ENCODE data around the gene NEK11.

The NEK11 gene

GRCh38 chr3:131282967-131283366, 256.3 kb downstream of the NEK11 start:
- H3K4me3 ChIP-seq (ENCODE audit: control insufficient read depth, low read depth, low read length) = no peak overlapping the region
- no peak for TF ChIP-seq CTCF (IDR thresholded peaks at IDR 0.05; ENCODE audit: control insufficient read depth, insufficient read depth, low read depth, low read length, missing control alignments)
- no peak for DNase-seq (ENCODE audit: low read depth)

GRCh38 chr3:131283862-131284261, 257.2 kb downstream of the NEK11 start:
- DNase-seq (ENCODE audit: low read depth) = no peak
- no peak for TF ChIP-seq CTCF (IDR thresholded peaks at IDR 0.05; ENCODE audit: control insufficient read depth, insufficient read depth, low read depth, low read length, missing control alignments)
- no peak overlapping the region for H3K4me3 ChIP-seq (ENCODE audit: control insufficient read depth, low read depth, low read length)

GRCh38 chr3:131284302-131284701, 257.6 kb downstream of the NEK11 start:
- no peak overlapping the region for H3K4me3 ChIP-seq (ENCODE audit: control insufficient read depth, low read depth, low read length)
- TF ChIP-seq CTCF (IDR thresholded peaks at IDR 0.05; ENCODE audit: control insufficient read depth, insufficient read depth, low read depth, low read length, missing control alignments) = no peak
- no peak for DNase-seq (ENCODE audit: low read depth)

GRCh38 chr3:131285456-131285855, 258.8 kb downstream of the NEK11 start:
- DNase-seq (ENCODE audit: low read depth) = no peak
- no peak for TF ChIP-seq CTCF (IDR thresholded peaks at IDR 0.05; ENCODE audit: control insufficient read depth, insufficient read depth, low read depth, low read length, missing control alignments)
- no peak overlapping the region for H3K4me3 ChIP-seq (ENCODE audit: control insufficient read depth, low read depth, low read length)

- no peak overlapping the region for H3K4me3 ChIP-seq (ENCODE audit: control insufficient read depth, low read depth, low read length)
- DNase-seq (ENCODE audit: low read depth) = no peak
- TF ChIP-seq CTCF (IDR thresholded peaks at IDR 0.05; ENCODE audit: control insufficient read depth, insufficient read depth, low read depth, low read length, missing control alignments) = no peak
These were observed 273.2 kb downstream of the NEK11 start for GRCh38 chr3:131299836-131300235.

- DNase-seq (ENCODE audit: low read depth) = no peak
- no peak overlapping the region for H3K4me3 ChIP-seq (ENCODE audit: control insufficient read depth, low read depth, low read length)
- TF ChIP-seq CTCF (IDR thresholded peaks at IDR 0.05; ENCODE audit: control insufficient read depth, insufficient read depth, low read depth, low read length, missing control alignments) = no peak
These were observed 277.2 kb downstream of the NEK11 start for GRCh38 chr3:131303848-131304247.

- no peak overlapping the region for H3K4me3 ChIP-seq (ENCODE audit: control insufficient read depth, low read depth, low read length)
- no peak for DNase-seq (ENCODE audit: low read depth)
- TF ChIP-seq CTCF (IDR thresholded peaks at IDR 0.05; ENCODE audit: control insufficient read depth, insufficient read depth, low read depth, low read length, missing control alignments) = no peak
These were observed 278.2 kb downstream of the NEK11 start for GRCh38 chr3:131304890-131305289.

Data from AG09309 (cell line).